ENCODE data around the gene CCND1. TPM values are rescaled to one million over a fixed set of nuclear protein-coding genes. Genes with fewer than 3 reads are reported as not detected.

The CCND1 gene
- total RNA-seq, 1 donor from 2014 or later: 112 TPM

GRCh38 chr11:69674267-69674885 is 33.4 kb downstream of the CCND1 start:
- Histone ChIP-seq H3K9me3 (no peaks in the 10 kb centered on the region), H3K27me3 (no peaks in the 10 kb centered on the region), H3K27ac (peak overlapping the region; percentile 49), H3K4me3 (peak overlapping the region; percentile 60 to 67), H3K36me3 (peaks cover 0 to 2% of the 10 kb centered on the region in 2 donors), H3K4me1 (peaks cover 25% of the 10 kb centered on the region)
- no peak for DNase-seq (ENCODE audit: extremely low spot score in 2 of 2)
- intact Hi-C loops (cut with DNase I): no loop called here
- no peak for TF ChIP-seq POLR2AphosphoS5 (IDR thresholded peaks at IDR 0.05; ENCODE audit: insufficient read depth in 1 of 2, low read depth in 1 of 2)

GRCh38 chr11:69674886-69675714 is 34.1 kb downstream of the CCND1 start, which contains the start of gene LTO1:
Gene LTO1 (minus strand): TSS chr11:69675353. CDS start chr11:69675239, 114 bp downstream.
- TF ChIP-seq POLR2AphosphoS5 (IDR thresholded peaks at IDR 0.05; ENCODE audit: insufficient read depth in 1 of 2, low read depth in 1 of 2) (peak; percentile 94 to 97), POLR2A (IDR thresholded peaks at IDR 0.05) (peak in 1 of 2 donors; percentile 36), CTCF (IDR thresholded peaks at IDR 0.05) (no peak)
- H3K27me3 ChIP-seq: no peaks in the 10 kb centered on the region
- no peaks in the 10 kb centered on the region for H3K9me3 ChIP-seq
- peaks cover 20% of the 10 kb centered on the region for H3K4me1 ChIP-seq
- H3K36me3 ChIP-seq: no peaks in the 10 kb centered on the region
- DNase-seq (ENCODE audit: extremely low spot score in 2 of 2): peak in 1 of 2 donors; percentile 90
- H3K27ac ChIP-seq: peak within 1 kb of the TSS; percentile 49
- H3K4me3 ChIP-seq: peak within 1 kb of the TSS; percentile 60 to 67
- intact Hi-C loops (cut with DNase I): no loop called here

GRCh38 chr11:69677749-69678148 is 36.8 kb downstream of the CCND1 start:
- Histone ChIP-seq H3K27me3 (no peaks in the 10 kb centered on the region), H3K27ac (no peak overlapping the region), H3K9me3 (no peaks in the 10 kb centered on the region), H3K4me1 (peaks cover 19% of the 10 kb centered on the region), H3K4me3 (no peak overlapping the region), H3K36me3 (no peaks in the 10 kb centered on the region)
- intact Hi-C loops (cut with DNase I): no loop called here
- no peak for DNase-seq (ENCODE audit: extremely low spot score in 2 of 2)
- TF ChIP-seq POLR2A (IDR thresholded peaks at IDR 0.05): no peak
- no peak for TF ChIP-seq POLR2AphosphoS5 (IDR thresholded peaks at IDR 0.05; ENCODE audit: insufficient read depth in 1 of 2, low read depth in 1 of 2)
- TF ChIP-seq CTCF (IDR thresholded peaks at IDR 0.05): no peak

- TF ChIP-seq CTCF (IDR thresholded peaks at IDR 0.05): no peak
- no peak for TF ChIP-seq POLR2A (IDR thresholded peaks at IDR 0.05)
- no peak for TF ChIP-seq POLR2AphosphoS5 (IDR thresholded peaks at IDR 0.05; ENCODE audit: insufficient read depth in 1 of 2, low read depth in 1 of 2)
- intact Hi-C loops (cut with DNase I): no loop called here
- Histone ChIP-seq H3K9me3 (no peaks in the 10 kb centered on the region), H3K27ac (no peak overlapping the region), H3K36me3 (no peaks in the 10 kb centered on the region), H3K27me3 (no peaks in the 10 kb centered on the region), H3K4me3 (no peak overlapping the region), H3K4me1 (peaks cover 6% of the 10 kb centered on the region)
- no peak for DNase-seq (ENCODE audit: extremely low spot score in 2 of 2)
Measured at GRCh38 chr11:69680688-69681087, 39.7 kb downstream of the CCND1 start.

GRCh38 chr11:69682221-69682620 is 41.3 kb downstream of the CCND1 start:
- Histone ChIP-seq H3K9me3 (no peaks in the 10 kb centered on the region), H3K4me1 (peaks cover 7% of the 10 kb centered on the region), H3K27me3 (no peaks in the 10 kb centered on the region), H3K27ac (no peak overlapping the region), H3K36me3 (no peaks in the 10 kb centered on the region), H3K4me3 (no peak overlapping the region)
- intact Hi-C loops (cut with DNase I): no loop called here
- no peak for TF ChIP-seq POLR2AphosphoS5 (IDR thresholded peaks at IDR 0.05; ENCODE audit: insufficient read depth in 1 of 2, low read depth in 1 of 2)
- TF ChIP-seq POLR2A (IDR thresholded peaks at IDR 0.05): no peak
- no peak for TF ChIP-seq CTCF (IDR thresholded peaks at IDR 0.05)
- DNase-seq (ENCODE audit: extremely low spot score in 2 of 2): no peak

Data from vagina (tissue), 2 donors.